ELR (cell line): ENCODE measurements around the gene ERFE.
"Not testable (repeated sequence)": the region's sequence is repeated elsewhere in the genome, so short reads cannot be mapped to it uniquely, and the experiment has no call there.

Experiments
- DNase-seq: peaks from one replicate; pipeline ENCODE4 v3.0.0-alpha.2; 2015; ENCODE audit warnings: low read depth

Gene ERFE

DNA sequence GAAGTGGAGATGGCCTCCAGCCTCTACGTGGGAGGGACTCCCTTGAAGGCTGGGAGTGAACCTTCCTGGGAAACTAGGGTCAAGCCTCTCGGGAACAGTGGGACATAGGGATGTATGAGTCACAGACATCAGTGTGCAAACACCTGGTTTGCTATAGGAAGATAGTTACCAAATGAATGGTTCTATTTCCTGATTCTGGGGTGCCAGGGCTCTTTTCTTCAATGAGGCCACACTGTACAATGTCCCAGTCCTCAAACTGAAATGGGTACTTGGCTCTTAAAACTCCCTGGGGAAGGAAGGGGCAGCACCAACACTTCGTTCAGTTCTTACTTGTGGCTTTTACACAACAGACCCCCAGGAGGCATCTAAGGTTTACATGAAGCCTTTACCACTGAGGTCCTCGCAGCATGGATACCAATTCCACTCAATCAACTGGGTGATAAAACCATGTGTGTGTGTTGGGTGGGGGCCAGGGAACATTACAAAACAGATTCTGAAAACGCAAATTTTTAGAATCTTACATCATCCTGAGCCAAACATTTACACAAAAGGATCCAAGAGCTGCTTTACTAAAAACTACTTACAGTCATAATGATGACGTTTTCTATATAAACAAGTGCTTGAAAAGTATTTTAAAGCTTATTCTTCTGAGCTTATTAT lies 10.4 kb downstream of the ERFE start:
- peak; percentile 86 for DNase-seq

DNA sequence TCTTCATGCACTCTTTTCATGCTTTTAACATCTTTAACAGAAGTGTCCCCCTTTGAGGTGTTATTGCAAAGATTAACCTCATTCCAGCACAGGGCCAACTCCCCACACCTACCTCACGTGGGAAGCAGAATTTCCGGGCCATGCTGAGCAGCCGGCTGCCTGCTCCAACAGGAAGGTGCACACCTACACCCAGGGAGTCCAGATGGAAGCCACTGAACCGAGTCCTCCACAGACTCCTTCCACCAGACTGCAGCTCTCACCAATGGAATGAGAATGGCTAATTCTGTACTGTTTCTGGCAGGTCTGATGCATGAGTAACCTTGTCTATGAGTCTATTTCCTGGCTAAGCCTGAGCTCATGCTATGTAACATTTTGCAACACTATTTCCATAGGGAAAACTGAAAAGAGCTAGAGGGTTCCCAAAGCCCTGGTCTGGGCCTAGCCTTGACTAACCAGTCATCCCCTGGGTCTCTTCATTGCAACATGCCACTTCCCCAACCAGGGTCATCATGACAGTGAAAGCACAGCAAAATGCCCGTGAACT lies 11.0 kb downstream of the ERFE start:
- peak; percentile 98 for DNase-seq

DNA sequence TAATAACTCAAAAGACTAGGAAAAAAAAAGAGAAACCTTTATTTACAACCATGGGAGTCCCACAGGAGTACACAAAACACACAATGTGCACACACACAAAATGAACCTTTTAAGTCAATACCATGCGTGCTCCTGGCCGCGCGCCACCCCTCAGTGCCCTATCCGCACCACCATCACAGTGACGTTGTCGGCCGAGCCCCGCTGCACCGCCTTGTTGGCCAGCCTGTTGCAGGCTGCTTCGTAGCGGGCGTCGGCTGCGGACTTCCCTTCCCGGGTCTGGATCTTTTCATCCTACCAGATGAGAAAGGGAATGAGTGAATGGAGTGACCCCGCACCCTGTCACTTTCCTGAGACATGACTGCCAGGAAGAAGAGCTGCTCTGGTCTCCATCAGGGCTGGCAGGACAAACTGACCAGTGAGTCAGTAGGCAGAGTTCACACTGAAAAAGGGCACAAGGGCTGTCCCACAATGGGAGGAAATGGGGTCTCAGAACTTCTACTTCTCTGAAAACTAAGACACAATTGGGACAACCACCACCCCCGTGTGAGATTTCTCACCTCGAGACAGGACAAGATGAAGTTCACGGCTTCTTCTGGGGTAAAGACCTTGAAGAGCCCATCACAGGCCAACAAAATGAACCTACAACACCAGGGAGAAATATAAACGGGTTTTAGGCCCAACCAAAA lies 11.8 kb downstream of the ERFE start:
- peak; percentile 19 for DNase-seq

GRCh38 chr2:238171072-238171431 lies 12.3 kb downstream of the ERFE start:
- DNase-seq, result not testable (repeated sequence)

DNA sequence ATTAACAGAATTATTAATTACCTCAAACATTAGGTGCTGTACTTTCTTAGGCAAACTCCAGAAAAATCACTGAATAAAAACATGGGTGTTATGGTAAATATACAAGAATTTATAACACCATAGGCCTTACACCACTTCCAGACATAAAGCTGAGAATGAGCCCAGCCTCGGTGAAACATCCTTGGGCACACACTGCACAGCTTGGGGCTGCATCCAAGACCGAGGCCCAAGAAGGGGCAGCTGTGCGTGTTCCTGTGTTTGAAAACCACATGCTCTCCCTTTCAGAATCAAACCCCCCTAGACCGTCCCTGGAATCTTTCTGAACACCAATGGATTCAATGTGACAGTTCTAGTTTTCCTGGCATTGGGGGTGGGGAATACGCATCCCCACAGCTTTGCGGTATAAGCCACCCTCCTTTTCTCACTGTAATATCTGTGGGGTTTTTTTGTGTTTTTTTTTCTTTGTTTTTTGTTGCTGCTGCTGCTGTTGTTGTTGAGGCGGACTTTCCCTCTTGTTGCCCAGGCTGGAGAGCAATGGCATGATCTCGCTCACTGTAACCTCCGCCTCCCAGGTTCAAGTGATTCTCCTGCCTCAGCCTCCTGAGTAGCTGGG lies 12.9 kb downstream of the ERFE start:
- DNase-seq, result no peak

DNA sequence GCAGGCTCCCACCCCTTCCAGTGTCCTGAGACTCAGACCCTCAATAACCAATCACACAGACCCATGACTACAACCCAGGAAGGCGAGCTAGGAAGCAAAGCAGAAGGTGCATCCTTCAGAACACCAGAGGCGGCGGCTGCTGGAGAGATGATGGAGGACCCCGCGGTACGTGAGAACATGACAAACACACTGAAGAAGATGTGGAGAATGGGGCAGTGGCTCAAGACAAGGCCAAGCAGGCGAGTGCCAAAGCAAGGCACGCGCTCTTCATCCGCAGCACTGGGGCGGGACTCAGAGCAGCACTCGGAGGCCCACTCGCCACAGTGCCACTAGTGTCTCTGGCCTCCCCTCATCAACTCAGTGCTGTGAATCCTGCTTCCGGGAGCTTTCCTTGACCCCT lies 13.7 kb downstream of the ERFE start:
- DNase-seq, result no peak

GRCh38 chr2:238173692-238174091 lies 14.9 kb downstream of the ERFE start:
- peak; percentile 24 for DNase-seq

- DNase-seq, result no peak
Observed at GRCh38 chr2:238174291-238174690, 15.5 kb downstream of the ERFE start.

GRCh38 chr2:238174701-238175100 lies 15.9 kb downstream of the ERFE start:
- no peak for DNase-seq

GRCh38 chr2:238176613-238177012 lies 17.8 kb downstream of the ERFE start:
- DNase-seq, result no peak

- DNase-seq, result no peak
Observed at GRCh38 chr2:238180554-238180953, 21.8 kb downstream of the ERFE start.

- no peak for DNase-seq
Observed at GRCh38 chr2:238182362-238182761, 23.6 kb downstream of the ERFE start.

- no peak for DNase-seq
Observed at GRCh38 chr2:238183821-238184220, 25.1 kb downstream of the ERFE start.

- no peak for DNase-seq
Observed at GRCh38 chr2:238187618-238188548, 29.1 kb downstream of the ERFE start.

DNA sequence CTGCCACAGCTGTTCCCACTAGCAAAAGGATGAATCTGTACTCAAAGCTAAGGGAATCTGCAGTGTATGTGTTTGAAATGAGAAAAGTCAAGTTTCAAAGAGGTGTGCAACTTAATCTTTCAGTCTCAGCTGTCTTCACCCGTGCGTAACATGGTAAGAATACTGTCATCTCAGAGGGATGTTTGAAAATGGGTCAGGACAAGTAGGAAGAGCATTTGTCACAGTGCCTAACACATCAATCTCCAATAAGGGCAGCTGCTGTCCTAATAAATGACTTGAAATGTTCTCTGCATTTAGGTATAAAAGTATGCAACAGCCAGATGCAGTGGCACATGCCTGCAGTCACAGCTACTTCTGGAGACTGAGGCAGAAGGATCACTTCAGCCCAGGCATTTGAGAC lies 31.7 kb downstream of the ERFE start:
- no peak for DNase-seq

DNA sequence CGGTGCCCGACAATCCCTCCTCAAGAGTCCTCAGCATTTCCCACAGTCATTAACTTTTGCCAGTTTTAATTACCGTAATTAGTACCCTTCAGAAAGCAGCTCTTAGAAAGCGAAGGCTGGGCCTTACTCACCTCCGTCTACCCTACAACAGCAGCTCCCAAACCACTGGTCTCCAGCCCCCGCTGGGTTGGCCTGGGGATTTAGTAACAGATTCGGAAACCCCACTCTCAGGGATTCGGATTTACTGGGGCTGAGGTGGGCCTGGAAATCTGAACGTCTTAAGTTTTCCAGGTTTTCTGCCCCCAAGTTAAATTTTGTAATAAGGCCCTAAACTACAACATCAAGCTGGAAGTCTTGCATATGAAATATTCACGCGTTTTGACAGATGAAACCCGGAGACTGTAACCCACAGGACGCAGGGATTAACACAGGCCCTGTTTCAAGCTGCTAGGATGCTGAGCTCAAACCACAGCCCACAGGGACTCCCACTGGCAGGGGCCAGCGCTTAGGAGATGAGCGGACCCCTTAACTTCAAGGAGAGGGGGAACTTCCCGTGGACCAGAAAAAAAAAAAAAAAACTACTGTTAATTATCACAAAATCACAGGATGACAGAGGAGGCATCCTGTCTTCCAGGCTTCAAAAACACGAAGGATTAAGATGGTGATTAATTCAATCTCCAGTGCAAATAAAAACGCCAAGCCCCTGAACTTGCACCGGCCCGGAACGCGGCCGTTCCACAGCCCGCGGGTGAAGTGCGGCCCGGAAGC lies 43.7 kb downstream of the ERFE start:
- DNase-seq, result peak; percentile 45

DNA sequence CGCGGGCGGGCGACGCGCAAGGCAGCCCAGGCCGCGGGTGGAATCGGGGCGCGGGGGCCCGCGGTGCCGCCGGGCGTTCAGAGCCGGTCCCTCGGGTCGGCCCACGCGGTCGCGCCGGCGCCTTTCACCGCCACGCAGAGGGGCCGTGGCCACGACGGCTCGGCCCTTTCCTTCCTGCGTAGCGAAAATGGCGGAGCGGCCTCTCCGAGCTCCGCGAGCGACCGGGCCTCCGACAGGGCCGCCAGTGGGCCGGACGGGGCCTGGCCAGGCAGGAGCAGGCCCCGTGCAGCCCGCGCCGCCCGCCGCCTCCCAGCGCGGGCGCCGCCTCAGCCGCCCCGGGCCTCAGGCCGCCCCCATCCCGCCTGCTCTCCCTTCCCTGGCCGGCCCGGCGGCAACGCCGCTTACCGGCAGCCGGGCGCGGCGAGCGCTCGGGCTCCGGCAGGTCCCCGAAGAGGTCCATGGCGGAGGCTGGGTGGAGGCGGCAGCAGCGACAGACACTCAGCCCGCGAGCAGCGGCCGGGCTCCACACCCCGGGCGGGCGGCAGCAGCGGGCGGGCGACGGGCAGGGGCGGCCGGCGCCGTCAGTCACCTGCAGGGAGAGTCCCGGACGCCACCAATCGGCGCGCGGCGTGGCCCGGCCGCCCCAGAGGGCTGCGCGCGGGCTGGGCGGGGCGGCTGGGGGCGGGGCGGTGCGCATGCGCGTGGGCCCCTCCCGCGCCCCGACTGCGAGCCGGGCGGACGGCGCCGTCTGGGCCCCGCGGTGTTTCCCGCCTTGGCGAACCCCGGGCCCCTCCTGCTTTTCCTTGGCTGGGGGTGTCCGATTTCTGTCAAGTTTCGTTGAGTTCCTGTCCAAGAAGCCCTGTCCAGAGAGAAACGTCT lies 44.6 kb downstream of the ERFE start, which contains the start of gene ILKAP:
Gene ILKAP (minus strand): TSS at position 602 of the 879 bp plus-strand sequence. CDS start 142 bp downstream, at position 460.
- peak; percentile 88 for DNase-seq

DNA sequence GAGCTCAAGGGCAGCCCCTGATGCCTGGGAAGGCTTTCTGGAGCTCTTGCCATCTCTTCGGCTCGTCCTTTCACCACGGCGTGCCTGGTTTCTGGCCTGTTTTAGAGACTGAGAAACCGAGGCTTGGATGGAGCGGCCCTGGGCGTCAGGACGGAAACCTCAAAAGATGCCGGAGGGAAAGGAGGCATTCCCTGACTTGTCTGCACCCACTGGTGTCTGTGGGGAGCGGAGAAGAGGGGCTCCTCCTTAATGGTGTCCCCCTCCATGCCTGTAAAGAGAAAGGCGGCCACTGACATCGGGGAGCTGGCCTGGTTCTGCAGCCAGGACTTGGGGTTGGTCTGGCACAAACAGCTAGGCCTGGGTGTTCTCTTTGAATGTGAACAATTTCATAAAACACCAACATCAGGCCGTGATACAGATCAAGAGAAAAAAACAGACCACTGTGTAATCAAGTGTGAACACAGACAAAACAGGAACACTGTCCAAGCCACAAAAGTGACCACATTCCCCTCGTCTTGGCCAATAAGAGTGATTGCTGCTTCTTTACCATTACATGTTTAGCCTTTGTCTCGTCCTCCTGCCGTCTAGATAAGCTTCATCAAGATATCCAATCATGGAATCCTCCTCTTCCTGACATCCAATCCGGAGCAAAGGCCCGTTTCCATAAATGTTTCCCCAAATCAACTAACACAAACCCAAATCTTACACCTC lies 45.4 kb downstream of the ERFE start:
- no peak for DNase-seq

DNA sequence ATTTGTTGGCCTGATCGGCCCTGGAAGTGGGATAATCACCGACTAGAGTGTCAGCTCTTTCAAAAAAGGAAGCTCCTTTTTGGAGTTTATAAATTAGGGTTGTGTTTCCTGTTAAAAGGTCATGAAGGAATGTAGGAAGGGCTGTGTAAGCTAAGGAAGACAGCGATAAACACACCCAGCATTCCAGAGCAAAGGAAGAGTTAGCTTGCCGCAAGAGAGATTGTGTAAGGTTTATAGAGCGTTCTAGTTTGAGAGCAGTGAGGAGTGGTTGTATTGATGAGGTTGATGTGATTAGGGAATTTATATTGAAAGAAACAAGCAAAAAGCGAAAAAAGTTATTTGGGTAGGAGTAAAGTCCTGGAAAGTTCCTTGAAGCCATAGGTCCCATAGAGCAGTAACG lies 48.2 kb downstream of the ERFE start:
- no peak for DNase-seq
